Breast epithelium (tissue), 3 donors: ENCODE data around the gene IL36B.

Experiments
- CTCF ChIP-seq, 3 donors: fragments of 450-650 bp; IDR thresholded peaks; one replicate each; pipeline ENCODE4 v1.5.1; 2016 to 2017; ENCODE audit warnings: antibody characterized with exemption in 3 of 3, mild to moderate bottlenecking in 3 of 3, moderate library complexity in 3 of 3
- POLR2A ChIP-seq: fragments of 450-650 bp; IDR thresholded peaks from one replicate; pipeline ENCODE4 v1.6.1; 2016; ENCODE audit warnings: antibody characterized with exemption, mild to moderate bottlenecking, moderate library complexity

GRCh38 chr2:113077921-113078320, 25.3 kb upstream of the IL36B start:
- TF ChIP-seq CTCF (IDR thresholded peaks at IDR 0.05) = no peak
- TF ChIP-seq POLR2A = no peak
